ENCODE measurements around the gene BICRA.

DNA sequence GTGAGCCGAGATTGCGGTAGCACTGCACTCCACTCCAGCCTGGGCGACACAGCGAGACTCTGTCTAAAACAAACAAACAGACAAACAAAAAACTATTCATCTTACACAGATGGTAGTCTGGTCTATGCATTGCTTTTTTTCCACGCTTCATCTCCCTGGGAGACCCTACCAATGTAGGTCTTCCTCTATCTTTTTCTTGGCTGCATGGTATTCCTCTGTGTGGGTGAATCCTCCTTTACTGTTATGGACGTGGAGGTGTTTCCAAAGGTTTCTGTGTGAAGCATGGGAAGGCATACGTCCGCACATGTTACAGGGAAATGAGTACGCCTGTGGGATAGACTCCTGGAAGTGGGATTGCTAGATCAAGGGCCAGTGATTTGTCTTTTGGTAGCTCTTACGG is 5.6 kb downstream of the BICRA start:
- TF ChIP-seq, protein P1, sequence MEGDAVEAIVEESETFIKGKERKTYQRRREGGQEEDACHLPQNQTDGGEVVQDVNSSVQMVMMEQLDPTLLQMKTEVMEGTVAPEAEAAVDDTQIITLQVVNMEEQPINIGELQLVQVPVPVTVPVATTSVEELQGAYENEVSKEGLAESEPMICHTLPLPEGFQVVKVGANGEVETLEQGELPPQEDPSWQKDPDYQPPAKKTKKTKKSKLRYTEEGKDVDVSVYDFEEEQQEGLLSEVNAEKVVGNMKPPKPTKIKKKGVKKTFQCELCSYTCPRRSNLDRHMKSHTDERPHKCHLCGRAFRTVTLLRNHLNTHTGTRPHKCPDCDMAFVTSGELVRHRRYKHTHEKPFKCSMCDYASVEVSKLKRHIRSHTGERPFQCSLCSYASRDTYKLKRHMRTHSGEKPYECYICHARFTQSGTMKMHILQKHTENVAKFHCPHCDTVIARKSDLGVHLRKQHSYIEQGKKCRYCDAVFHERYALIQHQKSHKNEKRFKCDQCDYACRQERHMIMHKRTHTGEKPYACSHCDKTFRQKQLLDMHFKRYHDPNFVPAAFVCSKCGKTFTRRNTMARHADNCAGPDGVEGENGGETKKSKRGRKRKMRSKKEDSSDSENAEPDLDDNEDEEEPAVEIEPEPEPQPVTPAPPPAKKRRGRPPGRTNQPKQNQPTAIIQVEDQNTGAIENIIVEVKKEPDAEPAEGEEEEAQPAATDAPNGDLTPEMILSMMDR (IDR thresholded peaks at IDR 0.05; ENCODE audit: low read length), result no peak
- no peak for TF ChIP-seq EZH2 (IDR thresholded peaks at IDR 0.05; ENCODE audit: borderline replicate concordance, low read length)
